Endodermal cell (in vitro differentiated cells): ENCODE results near the gene TFRC. TPM values are rescaled to one million over a fixed set of nuclear protein-coding genes. Genes with fewer than 3 reads are reported as not detected.
"Not testable (repeated sequence)": the region's sequence is repeated elsewhere in the genome, so short reads cannot be mapped to it uniquely, and the experiment has no call there.

Source experiments
- DNase-seq: peaks from one replicate; pipeline ENCODE4 v3.0.0-alpha.2; 2017
- H3K27ac ChIP-seq: 2 replicates; pipeline ENCODE4 v1.5.1; 2013; ENCODE audit warnings: mild to moderate bottlenecking, low read depth, low read length, moderate library complexity
- H3K27me3 ChIP-seq: 2 replicates; pipeline ENCODE4 v1.6.1; 2013; ENCODE audit warnings: mild to moderate bottlenecking, low read length, moderate library complexity; ENCODE audit not compliant: insufficient read depth, control insufficient read depth, poor library complexity, severe bottlenecking
- H3K36me3 ChIP-seq: 2 replicates; pipeline ENCODE4 v1.7.0; 2013; ENCODE audit warnings: mild to moderate bottlenecking, low read length, moderate library complexity; ENCODE audit not compliant: control insufficient read depth, insufficient read depth
- H3K4me1 ChIP-seq: one replicate; pipeline ENCODE4 v1.7.0; 2013; ENCODE audit warnings: low read length; ENCODE audit not compliant: control insufficient read depth, insufficient read depth
- H3K4me3 ChIP-seq: 2 replicates; pipeline ENCODE4 v1.5.1; 2013; ENCODE audit warnings: mild to moderate bottlenecking, low read length, moderate library complexity
- H3K9ac ChIP-seq: 2 replicates; pipeline ENCODE4 v1.6.1; 2013; ENCODE audit warnings: mild to moderate bottlenecking, low read length, moderate library complexity; ENCODE audit not compliant: poor library complexity, severe bottlenecking; ENCODE audit errors: extremely low read depth
- H3K9me3 ChIP-seq: 2 replicates; pipeline ENCODE4 v1.6.1; 2013; ENCODE audit warnings: mild to moderate bottlenecking, low read length, moderate library complexity; ENCODE audit not compliant: control insufficient read depth
- H3K27ac Mint-ChIP-seq: 2 replicates; pipeline ENCODE4 v1.8.0; 2020; ENCODE audit warnings: mixed read lengths
- H3K27me3 Mint-ChIP-seq: 2 replicates; pipeline ENCODE4 v1.8.0; 2021; ENCODE audit warnings: mild to moderate bottlenecking, mixed read lengths; ENCODE audit not compliant: insufficient read depth
- H3K36me3 Mint-ChIP-seq: 2 replicates; pipeline ENCODE4 v1.8.0; 2020; ENCODE audit warnings: low read depth, mixed read lengths
- H3K4me1 Mint-ChIP-seq: 2 replicates; pipeline ENCODE4 v1.8.0; 2020; ENCODE audit warnings: mixed read lengths
- H3K4me3 Mint-ChIP-seq: 2 replicates; pipeline ENCODE4 v1.8.0; 2020; ENCODE audit warnings: mild to moderate bottlenecking, moderate library complexity, mixed read lengths
- H3K9me3 Mint-ChIP-seq: 2 replicates; pipeline ENCODE4 v1.8.0; 2020; ENCODE audit warnings: mild to moderate bottlenecking, mixed read lengths
- WGBS, 2 experiments: methylation state at CpG; one replicate each; pipeline versions ENCODE4 v1.1.5 to v1.1.7; 2013; ENCODE audit warnings: missing lambda C conversion rate in 2 of 2, mixed read lengths in 1 of 2; ENCODE audit not compliant: insufficient coverage in 1 of 2, insufficient read length in 1 of 2; 5-methylcytosine and 5-hydroxymethylcytosine counted together
- total RNA-seq, 2 donors: library from RNA; stranded (reverse); fragmentation: NEBNext Ultra II Directional in 1 of 2; extraction: Animal tissue kit (Norgen Biotek cat#: 25700) in 1 of 2; gene quantifications; 2 replicates in 1 of 2; 3 replicates in 1 of 2; pipeline ENCODE4 v1.2.1, GENCODE V29; 2021
- TF ChIP-seq, protein P1 (sequence below): fragments of 200-600 bp; sonication (generic); conservative IDR thresholded peaks from 2 replicates; pipeline ENCODE4 v1.5.0; 2021; ENCODE audit warnings: antibody characterized with exemption, mild to moderate bottlenecking

Gene TFRC
- total RNA-seq, 2 donors from 2014 or later: 69.0 to 90.0 TPM

DNA sequence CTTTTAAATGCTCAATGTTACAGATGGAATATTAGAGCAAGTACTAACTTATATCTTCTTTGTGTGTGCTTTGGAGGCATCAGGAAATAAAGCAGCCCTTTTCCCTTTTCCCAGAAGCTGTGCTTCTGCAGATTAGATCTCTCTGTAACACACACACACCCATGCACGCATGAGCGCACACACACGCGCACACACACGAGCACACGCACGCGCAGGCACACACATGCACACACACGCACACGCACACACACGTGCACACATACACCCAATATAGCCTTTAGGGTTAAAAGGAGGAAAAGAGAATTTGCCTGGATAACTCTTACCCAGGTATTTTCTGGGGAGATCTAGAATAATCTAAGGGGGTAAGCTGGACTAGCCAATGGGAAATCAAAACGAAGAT is 56.9 kb downstream of the TFRC start:
- Mint-ChIP-seq H3K4me3 (no peak overlapping the region), H3K4me1 (no peaks in the 10 kb centered on the region), H3K27ac (no peak overlapping the region), H3K9me3 (peaks cover 14% of the 10 kb centered on the region), H3K36me3 (peaks cover 8% of the 10 kb centered on the region), H3K27me3 (peaks cover under 1% of the 10 kb centered on the region)
- H3K9me3 ChIP-seq: peaks cover 9% of the 10 kb centered on the region
- H3K36me3 ChIP-seq: no peaks in the 10 kb centered on the region
- H3K27ac ChIP-seq: no peak overlapping the region
- no peak overlapping the region for H3K4me3 ChIP-seq
- peaks cover 6% of the 10 kb centered on the region for H3K27me3 ChIP-seq
- TF ChIP-seq, protein P1, sequence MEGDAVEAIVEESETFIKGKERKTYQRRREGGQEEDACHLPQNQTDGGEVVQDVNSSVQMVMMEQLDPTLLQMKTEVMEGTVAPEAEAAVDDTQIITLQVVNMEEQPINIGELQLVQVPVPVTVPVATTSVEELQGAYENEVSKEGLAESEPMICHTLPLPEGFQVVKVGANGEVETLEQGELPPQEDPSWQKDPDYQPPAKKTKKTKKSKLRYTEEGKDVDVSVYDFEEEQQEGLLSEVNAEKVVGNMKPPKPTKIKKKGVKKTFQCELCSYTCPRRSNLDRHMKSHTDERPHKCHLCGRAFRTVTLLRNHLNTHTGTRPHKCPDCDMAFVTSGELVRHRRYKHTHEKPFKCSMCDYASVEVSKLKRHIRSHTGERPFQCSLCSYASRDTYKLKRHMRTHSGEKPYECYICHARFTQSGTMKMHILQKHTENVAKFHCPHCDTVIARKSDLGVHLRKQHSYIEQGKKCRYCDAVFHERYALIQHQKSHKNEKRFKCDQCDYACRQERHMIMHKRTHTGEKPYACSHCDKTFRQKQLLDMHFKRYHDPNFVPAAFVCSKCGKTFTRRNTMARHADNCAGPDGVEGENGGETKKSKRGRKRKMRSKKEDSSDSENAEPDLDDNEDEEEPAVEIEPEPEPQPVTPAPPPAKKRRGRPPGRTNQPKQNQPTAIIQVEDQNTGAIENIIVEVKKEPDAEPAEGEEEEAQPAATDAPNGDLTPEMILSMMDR: no peak
- DNase-seq: no peak
- H3K4me1 ChIP-seq: no peaks in the 10 kb centered on the region
- H3K9ac ChIP-seq: no peak overlapping the region
- 59 to 83% methylated on average over 1 to 8 of the region's 12 CpGs for WGBS, 2 experiments

DNA sequence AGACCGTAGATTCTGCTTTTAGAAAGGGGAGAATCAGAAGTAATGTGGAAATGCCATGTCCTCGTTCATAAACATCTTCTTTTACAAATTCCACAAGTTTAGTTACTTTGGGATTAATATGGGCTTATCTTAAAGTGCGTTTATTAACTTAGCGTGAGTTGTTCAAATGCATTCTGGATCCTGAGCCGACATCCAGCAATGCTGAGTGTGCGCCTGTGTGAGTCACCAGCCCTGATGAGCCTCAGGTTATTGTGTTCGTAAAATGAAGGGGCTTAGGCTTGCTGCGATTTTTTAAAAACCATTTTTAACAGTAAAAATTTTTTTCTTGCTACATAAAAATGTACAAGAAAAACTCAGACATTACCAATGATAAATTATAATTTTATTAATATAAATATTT is 57.9 kb downstream of the TFRC start:
- peaks cover 8% of the 10 kb centered on the region for H3K36me3 Mint-ChIP-seq
- TF ChIP-seq, protein P1: no peak
- Histone ChIP-seq H3K9me3 (peaks cover 9% of the 10 kb centered on the region), H3K27me3 (peaks cover 6% of the 10 kb centered on the region), H3K4me1 (no peaks in the 10 kb centered on the region), H3K4me3 (no peak overlapping the region), H3K9ac (no peak overlapping the region), H3K36me3 (no peaks in the 10 kb centered on the region), H3K27ac (no peak overlapping the region)
- H3K9me3 Mint-ChIP-seq: peaks cover 14% of the 10 kb centered on the region
- WGBS, 2 experiments: 96 to 97% methylated on average over 4 to 7 of the region's 8 CpGs
- H3K4me3 Mint-ChIP-seq: no peak overlapping the region
- no peaks in the 10 kb centered on the region for H3K4me1 Mint-ChIP-seq
- H3K27me3 Mint-ChIP-seq: peaks cover 3% of the 10 kb centered on the region
- no peak for DNase-seq
- no peak overlapping the region for H3K27ac Mint-ChIP-seq

DNA sequence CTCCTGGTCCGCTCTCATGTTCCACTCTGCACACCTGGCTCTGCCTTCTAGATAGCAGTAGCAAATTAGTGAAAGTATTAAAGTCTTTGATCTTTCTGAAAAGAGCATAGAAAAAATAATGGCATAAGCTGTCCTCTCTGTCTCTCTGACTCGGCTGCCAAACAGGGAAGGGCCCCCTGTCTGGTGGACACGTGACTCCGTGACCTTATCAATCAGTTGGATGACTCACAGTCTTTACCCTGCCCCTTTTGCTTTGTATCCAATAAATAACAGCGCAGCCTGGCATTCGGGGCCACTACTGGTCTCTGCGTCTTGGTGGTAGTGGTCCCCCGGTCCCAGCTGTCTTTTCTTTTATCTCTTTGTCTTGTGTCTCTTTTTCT is 59.4 kb downstream of the TFRC start:
- H3K4me3 Mint-ChIP-seq, DNase-seq, H3K27ac Mint-ChIP-seq, H3K27me3 Mint-ChIP-seq, H3K36me3 ChIP-seq, H3K27me3 ChIP-seq, H3K27ac ChIP-seq, H3K4me1 ChIP-seq, H3K4me3 ChIP-seq, H3K9ac ChIP-seq, H3K4me1 Mint-ChIP-seq, H3K9me3 ChIP-seq, H3K36me3 Mint-ChIP-seq: not testable (repeated sequence)
- peaks cover 14% of the 10 kb centered on the region for H3K9me3 Mint-ChIP-seq
- WGBS, 2 experiments: 90% methylated on average over 6 to 8 of the region's 8 CpGs

DNA sequence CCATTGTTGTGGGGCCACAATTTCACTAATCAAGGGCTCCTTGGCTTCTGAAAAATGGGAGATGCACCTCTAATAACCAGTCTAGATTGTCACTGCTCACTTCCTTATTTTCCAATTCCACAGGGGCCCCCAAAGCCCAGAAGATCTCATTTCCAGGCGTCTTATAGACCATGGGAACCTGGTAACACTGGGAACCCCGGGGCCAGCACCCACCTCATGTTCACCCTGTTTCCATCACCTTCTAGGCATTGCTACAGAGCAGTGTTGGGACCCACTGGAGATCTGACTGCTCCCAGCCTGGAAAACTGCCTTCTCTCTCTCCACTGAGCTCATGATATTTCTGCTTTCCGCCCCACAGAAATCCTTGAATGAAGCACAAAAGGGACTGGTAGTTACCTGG is 61.5 kb downstream of the TFRC start:
- Mint-ChIP-seq H3K27me3 (peaks cover 3% of the 10 kb centered on the region), H3K4me1 (no peaks in the 10 kb centered on the region), H3K9me3 (peaks cover 14% of the 10 kb centered on the region)

DNA sequence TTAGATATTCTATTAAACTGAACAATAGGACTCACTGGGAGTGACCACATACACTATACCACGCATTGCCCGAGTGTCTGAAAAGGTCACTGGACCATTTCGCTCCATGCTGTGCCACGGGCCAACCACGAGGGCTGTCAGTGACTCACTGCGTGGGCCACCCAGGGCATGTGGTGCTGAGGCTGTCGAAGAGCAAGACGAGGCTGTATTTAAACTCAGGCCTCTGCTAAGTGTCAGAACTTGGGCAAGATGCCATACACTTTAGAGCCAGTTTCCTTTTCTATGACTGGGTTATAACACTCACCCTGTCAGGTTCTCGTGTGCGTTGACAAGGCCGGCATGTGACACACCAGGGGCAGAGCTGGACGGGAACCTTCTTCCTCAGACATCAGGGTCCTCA is 62.3 kb downstream of the TFRC start:
- not testable (repeated sequence) for H3K27ac Mint-ChIP-seq, H3K27ac ChIP-seq, H3K9me3 ChIP-seq, H3K4me3 Mint-ChIP-seq, H3K36me3 ChIP-seq, H3K27me3 Mint-ChIP-seq, H3K9ac ChIP-seq, H3K27me3 ChIP-seq, H3K36me3 Mint-ChIP-seq, H3K4me3 ChIP-seq, H3K4me1 Mint-ChIP-seq, H3K4me1 ChIP-seq, DNase-seq
- WGBS, 2 experiments: 89 to 93% methylated on average over 3 to 12 of the region's 12 CpGs
- H3K9me3 Mint-ChIP-seq: peaks cover 14% of the 10 kb centered on the region

More for the DNA sequence above, 61.5 kb downstream of the TFRC start:
- Histone ChIP-seq H3K4me1 (no peaks in the 10 kb centered on the region), H3K27ac (no peak overlapping the region), H3K9ac (no peak overlapping the region), H3K27me3 (peaks cover 6% of the 10 kb centered on the region), H3K36me3 (no peaks in the 10 kb centered on the region), H3K4me3 (no peak overlapping the region), H3K9me3 (peaks cover 9% of the 10 kb centered on the region)
- no peak for DNase-seq
- H3K4me3 Mint-ChIP-seq: no peak overlapping the region
- WGBS, 2 experiments: 83 to 91% methylated on average over 2 to 3 of the region's 3 CpGs
- peaks cover 8% of the 10 kb centered on the region for H3K36me3 Mint-ChIP-seq
- H3K27ac Mint-ChIP-seq: no peak overlapping the region
- TF ChIP-seq, protein P1: no peak
